Ectodermal cell (in vitro differentiated cells): Measurements from ENCODE around the gene FXYD6. TPM values are rescaled to one million over a fixed set of nuclear protein-coding genes. Genes with fewer than 3 reads are reported as not detected.
"Not testable (repeated sequence)": the region's sequence is repeated elsewhere in the genome, so short reads cannot be mapped to it uniquely, and the experiment has no call there.

ENCODE experiments used
- H3K27ac ChIP-seq: 2 replicates; pipeline ENCODE4 v1.7.0; 2013; ENCODE audit warnings: mild to moderate bottlenecking, low read depth, low read length; ENCODE audit not compliant: insufficient read depth, poor library complexity, severe bottlenecking
- H3K27me3 ChIP-seq: 2 replicates; pipeline ENCODE4 v1.7.0; 2013; ENCODE audit warnings: mild to moderate bottlenecking, low read length; ENCODE audit not compliant: insufficient read depth, control insufficient read depth, poor library complexity, severe bottlenecking
- H3K36me3 ChIP-seq: one replicate; pipeline ENCODE4 v1.7.0; 2013; ENCODE audit warnings: low read length; ENCODE audit not compliant: control insufficient read depth, insufficient read depth
- H3K4me1 ChIP-seq: one replicate; pipeline ENCODE4 v1.7.0; 2013; ENCODE audit warnings: low read length; ENCODE audit not compliant: control insufficient read depth, insufficient read depth
- H3K4me3 ChIP-seq: 2 replicates; pipeline ENCODE4 v1.7.0; 2013; ENCODE audit warnings: low read depth, low read length, control low read depth; ENCODE audit not compliant: insufficient read depth
- H3K9me3 ChIP-seq: 2 replicates; pipeline ENCODE4 v1.7.0; 2013; ENCODE audit warnings: mild to moderate bottlenecking, low read length, moderate library complexity; ENCODE audit not compliant: control insufficient read depth
- WGBS, 2 experiments: methylation state at CpG; one replicate each; pipeline ENCODE4 v1.1.7; 2013; ENCODE audit warnings: missing lambda C conversion rate in 2 of 2; 5-methylcytosine and 5-hydroxymethylcytosine counted together
- polyA plus RNA-seq, 4 experiments: library from polyadenylated mRNA; stranded (reverse); fragments of 50-300 nt; gene quantifications; one replicate each; pipeline ENCODE4 v1.2.3, GENCODE V29; 2013

The FXYD6 gene
- 216 TPM for polyA plus RNA-seq (2013, experiment 1 of 4)
- polyA plus RNA-seq (2013, experiment 2 of 4), result 212 TPM
- 177 TPM for polyA plus RNA-seq (2013, experiment 3 of 4)
- polyA plus RNA-seq (2013, experiment 4 of 4), result 204 TPM

- Histone ChIP-seq H3K4me1 (peaks cover 27% of the 10 kb centered on the region), H3K27me3 (peaks cover 14% of the 10 kb centered on the region), H3K4me3 (peak within 1 kb of the TSS; percentile 55), H3K27ac (peak within 1 kb of the TSS; percentile 53), H3K36me3 (no peaks in the 10 kb centered on the region), H3K9me3 (no peaks in the 10 kb centered on the region)
- 0% methylated on average over 63 of the region's 63 CpGs for WGBS, 2 experiments
Observed at GRCh38 chr11:117876341-117877119, at the start of gene FXYD6. FXYD6 (minus strand) TSS chr11:117876658; CDS start chr11:117842776, 33,882 bp downstream.

GRCh38 chr11:117926166-117926565 is 49.7 kb upstream of the FXYD6 start:
- 91 to 93% methylated on average over 7 of the region's 7 CpGs for WGBS, 2 experiments
- H3K4me3 ChIP-seq, H3K36me3 ChIP-seq, H3K27me3 ChIP-seq, H3K27ac ChIP-seq, H3K9me3 ChIP-seq, H3K4me1 ChIP-seq: not testable (repeated sequence)

GRCh38 chr11:117925198-117925925 is 48.9 kb upstream of the FXYD6 start:
- no peak overlapping the region for H3K27ac ChIP-seq
- no peaks in the 10 kb centered on the region for H3K36me3 ChIP-seq
- 88% methylated on average over 11 of the region's 11 CpGs for WGBS, 2 experiments
- H3K4me1 ChIP-seq, result no peaks in the 10 kb centered on the region
- H3K27me3 ChIP-seq, result no peaks in the 10 kb centered on the region
- no peaks in the 10 kb centered on the region for H3K9me3 ChIP-seq
- H3K4me3 ChIP-seq, result no peak overlapping the region

- no peaks in the 10 kb centered on the region for H3K36me3 ChIP-seq
- no peaks in the 10 kb centered on the region for H3K9me3 ChIP-seq
- no peaks in the 10 kb centered on the region for H3K27me3 ChIP-seq
- no peak overlapping the region for H3K27ac ChIP-seq
- H3K4me1 ChIP-seq, result no peaks in the 10 kb centered on the region
- no peak overlapping the region for H3K4me3 ChIP-seq
- WGBS, 2 experiments, result 90 to 91% methylated on average over 11 of the region's 11 CpGs
Observed at GRCh38 chr11:117924631-117925170, 48.2 kb upstream of the FXYD6 start.

- H3K9me3 ChIP-seq, result no peaks in the 10 kb centered on the region
- 85 to 95% methylated on average over 6 of the region's 7 CpGs for WGBS, 2 experiments
- no peaks in the 10 kb centered on the region for H3K4me1 ChIP-seq
- H3K27ac ChIP-seq, result no peak overlapping the region
- H3K36me3 ChIP-seq, result no peaks in the 10 kb centered on the region
- no peak overlapping the region for H3K4me3 ChIP-seq
- H3K27me3 ChIP-seq, result no peaks in the 10 kb centered on the region
Observed at GRCh38 chr11:117923773-117924172, 47.3 kb upstream of the FXYD6 start.

- H3K27me3 ChIP-seq, result no peaks in the 10 kb centered on the region
- no peaks in the 10 kb centered on the region for H3K36me3 ChIP-seq
- WGBS, 2 experiments, result 92 to 95% methylated on average over 4 of the region's 4 CpGs
- H3K4me3 ChIP-seq, result no peak overlapping the region
- no peaks in the 10 kb centered on the region for H3K4me1 ChIP-seq
- H3K27ac ChIP-seq, result no peak overlapping the region
- no peaks in the 10 kb centered on the region for H3K9me3 ChIP-seq
Observed at GRCh38 chr11:117923275-117923674, 46.8 kb upstream of the FXYD6 start.

- 94 to 96% methylated on average over 5 of the region's 5 CpGs for WGBS, 2 experiments
- Histone ChIP-seq H3K27me3 (no peaks in the 10 kb centered on the region), H3K36me3 (no peaks in the 10 kb centered on the region), H3K9me3 (no peaks in the 10 kb centered on the region), H3K27ac (no peak overlapping the region), H3K4me3 (no peak overlapping the region), H3K4me1 (no peaks in the 10 kb centered on the region)
Observed at GRCh38 chr11:117921893-117922292, 45.4 kb upstream of the FXYD6 start.

- no peaks in the 10 kb centered on the region for H3K4me1 ChIP-seq
- H3K27ac ChIP-seq, result no peak overlapping the region
- H3K36me3 ChIP-seq, result no peaks in the 10 kb centered on the region
- H3K9me3 ChIP-seq, result no peaks in the 10 kb centered on the region
- no peaks in the 10 kb centered on the region for H3K27me3 ChIP-seq
- no peak overlapping the region for H3K4me3 ChIP-seq
- WGBS, 2 experiments, result 93 to 95% methylated on average over 2 of the region's 2 CpGs
Observed at GRCh38 chr11:117921456-117921855, 45.0 kb upstream of the FXYD6 start.

GRCh38 chr11:117919781-117920221 is 43.3 kb upstream of the FXYD6 start:
- H3K4me1 ChIP-seq, result peaks cover 5% of the 10 kb centered on the region
- H3K27ac ChIP-seq, result no peak overlapping the region
- no peaks in the 10 kb centered on the region for H3K36me3 ChIP-seq
- 93 to 96% methylated on average over 4 of the region's 4 CpGs for WGBS, 2 experiments
- no peaks in the 10 kb centered on the region for H3K27me3 ChIP-seq
- H3K9me3 ChIP-seq, result no peaks in the 10 kb centered on the region
- H3K4me3 ChIP-seq, result no peak overlapping the region

- peaks cover 9% of the 10 kb centered on the region for H3K4me1 ChIP-seq
- WGBS, 2 experiments, result 87 to 92% methylated on average over 4 of the region's 4 CpGs
- H3K4me3 ChIP-seq, result no peak overlapping the region
- no peaks in the 10 kb centered on the region for H3K27me3 ChIP-seq
- no peak overlapping the region for H3K27ac ChIP-seq
- no peaks in the 10 kb centered on the region for H3K9me3 ChIP-seq
- H3K36me3 ChIP-seq, result no peaks in the 10 kb centered on the region
Observed at GRCh38 chr11:117919341-117919740, 42.9 kb upstream of the FXYD6 start.
